HepG2 (cell line): ENCODE measurements around the gene USP34. TPM values are rescaled to one million over a fixed set of nuclear protein-coding genes. Genes with fewer than 3 reads are reported as not detected.

Experiments
- ATAC-seq: fragments of 200-7000 bp; cut with Tn5 transposase; 3 replicates; pipeline ENCODE4 v1.9.1; 2020; ENCODE audit warnings: mild to moderate bottlenecking, moderate library complexity
- BruUV-seq: library from RNA; stranded (reverse); fragments of 400-500 nt; replicated peaks from 2 replicates; lab custom pipeline; 2021; lab: Mats Ljungman, UMichigan
- CTCF ChIA-PET: fragments of 300-600 bp; formaldehyde crosslinking; extraction: SDS; loops from one replicate; lab custom pipeline; 2021; ENCODE audit warnings: low total read pairs, inconsistent platforms, low intra/inter-chr PET ratio; lab: Yijun Ruan, JAX
- POLR2A ChIA-PET: fragments of 350-600 bp; sonication (Branson Sonifier 250); formaldehyde crosslinking; loops from one replicate; lab custom pipeline; 2020; ENCODE audit warnings: antibody characterized with exemption, inconsistent platforms; lab: Yijun Ruan, JAX
- DNase-seq: peaks from one replicate; pipeline ENCODE4 v3.0.0-alpha.2; 2015; ENCODE audit warnings: low spot score
- FAIRE-seq: peaks from 3 replicates; lab custom pipeline; 2011; peaks lifted over from hg19 to GRCh38; lab: Jason Lieb, UNC
- H2AFZ ChIP-seq: one replicate; pipeline ENCODE4 v1.6.1; 2011; ENCODE audit warnings: low read length, inconsistent platforms
- H3K27ac ChIP-seq: fragments of 300-600 bp; 3 replicates; pipeline ENCODE4 v1.8.0; 2011; ENCODE audit warnings: mixed run types, mild to moderate bottlenecking, mixed read lengths, low read length, inconsistent platforms; ENCODE audit not compliant: insufficient read depth; ENCODE audit errors: extremely low read length
- H3K27me3 ChIP-seq, 2 experiments: fragments of 200-600 bp in 1 of 2; 2 replicates in 1 of 2; 3 replicates in 1 of 2; pipeline versions ENCODE4 v1.6.0 to v1.8.0; 2011; ENCODE audit warnings: low read length in 2 of 2, mild to moderate bottlenecking in 2 of 2, moderate library complexity in 2 of 2, inconsistent platforms in 1 of 2; ENCODE audit not compliant: insufficient read depth in 2 of 2, control insufficient read depth in 1 of 2
- H3K36me3 ChIP-seq, 2 experiments: fragments of 200-600 bp in 1 of 2; replicated peaks in 1 of 2; 2 replicates in 1 of 2; 3 replicates in 1 of 2; pipeline versions ENCODE4 v1.5.1 to v1.8.0; 2011; ENCODE audit warnings: low read length in 2 of 2, inconsistent platforms in 1 of 2; ENCODE audit not compliant: insufficient read depth in 2 of 2, control insufficient read depth in 1 of 2
- H3K4me1 ChIP-seq: 2 replicates; pipeline ENCODE4 v1.5.1; 2012; ENCODE audit warnings: low read length, inconsistent platforms; ENCODE audit not compliant: insufficient read depth
- H3K4me2 ChIP-seq: 2 replicates; pipeline ENCODE4 v1.6.0; 2011; ENCODE audit warnings: low read depth, low read length, inconsistent platforms
- H3K4me3 ChIP-seq, 3 experiments: fragments of 200-600 bp in 1 of 3; sonication (generic), shearing (Covaris generic) in 1 of 3; replicated peaks in 1 of 3; 2 replicates each; pipeline ENCODE4 v1.5.1; 2011 to 2016; ENCODE audit warnings: low read length in 3 of 3, inconsistent platforms in 2 of 3, low read depth in 2 of 3, mild to moderate bottlenecking in 2 of 3, control low read depth in 1 of 3, mixed read lengths in 1 of 3; ENCODE audit not compliant: insufficient read depth in 1 of 3
- H3K79me2 ChIP-seq: one replicate; pipeline ENCODE4 v1.6.1; 2011; ENCODE audit warnings: low read length, inconsistent platforms; ENCODE audit not compliant: insufficient read depth
- H3K9ac ChIP-seq: 2 replicates; pipeline ENCODE4 v1.6.0; 2011; ENCODE audit warnings: mild to moderate bottlenecking, low read depth, low read length, inconsistent platforms; ENCODE audit not compliant: insufficient read depth
- H3K9me3 ChIP-seq: 2 replicates; pipeline ENCODE4 v1.5.1; 2012; ENCODE audit warnings: mild to moderate bottlenecking, low read length
- H4K20me1 ChIP-seq: 2 replicates; pipeline ENCODE4 v1.6.0; 2011; ENCODE audit warnings: inconsistent platforms, mild to moderate bottlenecking, low read length, moderate library complexity; ENCODE audit not compliant: insufficient read depth
- CC2D1A ChIP-seq: sonication (generic); formaldehyde crosslinking; IDR thresholded peaks from 2 replicates; pipeline ENCODE4 v1.8.1; 2023; ENCODE audit warnings: mild to moderate bottlenecking, missing genetic modification reagents
- EP300 ChIP-seq, 3 experiments: sonication (generic) in 1 of 3; formaldehyde crosslinking in 1 of 3; IDR thresholded peaks; 2 replicates each; pipeline versions ENCODE4 v1.5.1 to v1.6.1; 2011 to 2020; ENCODE audit warnings: low read depth in 2 of 3, low read length in 2 of 3, borderline replicate concordance in 1 of 3, improper control_type of control experiment in 1 of 3, mild to moderate bottlenecking in 1 of 3, missing genetic modification reagents in 1 of 3, moderate library complexity in 1 of 3
- SNAI1 ChIP-seq: sonication (generic); formaldehyde crosslinking; IDR thresholded peaks from 2 replicates; pipeline ENCODE4 v1.5.0; 2020; ENCODE audit warnings: mild to moderate bottlenecking, missing genetic modification reagents, borderline replicate concordance
- ZFP1 ChIP-seq: IDR thresholded peaks from 2 replicates; pipeline ENCODE4 v1.6.1; 2016
- ZNF547 ChIP-seq: sonication (generic); formaldehyde crosslinking; IDR thresholded peaks from 2 replicates; pipeline ENCODE4 v1.5.1; 2020; ENCODE audit warnings: mild to moderate bottlenecking, missing genetic modification reagents
- ZNF883 ChIP-seq: sonication (generic); formaldehyde crosslinking; IDR thresholded peaks from 2 replicates; pipeline ENCODE4 v1.5.1; 2020; ENCODE audit warnings: mild to moderate bottlenecking, missing genetic modification reagents; ENCODE audit errors: not compliant biosample characterization
- WGBS: methylation state at CpG from one replicate; pipeline ENCODE4 v1.1.6; 2017; ENCODE audit warnings: low lambda C conversion rate; 5-methylcytosine and 5-hydroxymethylcytosine counted together
- in situ Hi-C: cut with HindIII; loops from 2 replicates; pipeline ENCODE4 v1.10.0; 2017; ENCODE audit warnings: low pct_unique_long_range_greater_than_20kb; ENCODE audit not compliant: extremely low pct_ligation_motif_present
- intact Hi-C: fragments of 100-400 bp; cut with micrococcal nuclease; formaldehyde crosslinking; loops from one replicate; pipeline ENCODE4 v1.10.0; 2022; ENCODE audit not compliant: unreplicated experiment
- polyA plus RNA-seq, 8 experiments: library from polyadenylated mRNA; depleted of rRNA in 3 of 8; stranded (reverse) in 7 of 8; unstranded in 1 of 8; fragments of >200 nt; fragmentation: Illumina TruSeq in 4 of 8; extraction: Trizol in 4 of 8; gene quantifications; 2 replicates each; pipeline versions ENCODE4 v1.2.1 to v1.2.3, GENCODE V29; 2011 to 2016; ENCODE audit warnings: low read depth in 4 of 8, missing spikeins in 1 of 8, mixed read lengths in 1 of 8; ENCODE audit not compliant: insufficient read depth in 1 of 8
- total RNA-seq, 5 experiments: library from RNA; depleted of rRNA; stranded (reverse); fragments of >200 nt; fragmentation: Illumina TruSeq; extraction: Trizol; gene quantifications; 2 replicates each; pipeline ENCODE4 v1.2.3, GENCODE V29; 2016; ENCODE audit warnings: low read depth in 1 of 5
- TF ChIP-seq, protein P1 (sequence below): sonication (generic); formaldehyde crosslinking; IDR thresholded peaks from 2 replicates; pipeline ENCODE4 v1.8.0; 2022; ENCODE audit warnings: mild to moderate bottlenecking, missing genetic modification reagents, moderate library complexity

The USP34 gene
- total and polyA plus RNA-seq, 2 of the 13 experiments (the other 11 are each of a cell fraction or from before 2014, with no cell fraction given) = 99.2 to 100 TPM

DNA sequence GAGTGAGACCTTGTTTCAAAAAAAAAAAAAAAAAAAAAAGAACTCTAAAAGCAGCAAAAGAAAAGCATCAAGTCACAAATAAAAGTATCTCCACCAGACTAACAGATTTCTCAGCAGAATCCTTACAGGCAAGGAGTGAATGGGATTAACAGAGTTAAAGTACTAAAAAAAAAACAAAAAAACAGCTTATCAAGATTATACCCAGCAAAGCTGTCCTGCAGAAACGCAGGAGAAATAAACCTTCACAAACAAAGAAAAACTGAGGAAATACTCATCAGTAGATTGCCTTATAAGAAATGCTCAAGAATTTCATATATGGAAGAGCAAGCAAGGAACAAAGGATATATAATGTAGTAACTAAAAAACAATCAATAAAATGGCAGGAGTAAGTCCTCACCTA, 35.6 kb downstream of the USP34 start:
- ATAC-seq = no peak
- no peak for DNase-seq
- H3K9me3 ChIP-seq = 0 out of 2 replicates have a peak, but pooled peaks cover 5% of the 10 kb centered on the region
- H3K4me2 ChIP-seq = no peak overlapping the region
- H3K4me3 ChIP-seq = no peak overlapping the region
- H4K20me1 ChIP-seq = peaks cover 93% of the 10 kb centered on the region
- no peaks in the 10 kb centered on the region for H3K27me3 ChIP-seq
- CTCF ChIA-PET = no interaction called here
- no peak overlapping the region for H3K27ac ChIP-seq
- peaks cover 3 to 6% of the 10 kb centered on the region in 2 experiments; a peak in 3 of 5 replicates for H3K36me3 ChIP-seq
- 97% methylated on average over 1 of the region's 1 CpG for WGBS
- intact Hi-C loops = no loop called here
- TF ChIP-seq ZFP1 (CRISPR knock-in tag) (peak; percentile 58; the same call in 1 of the 2 replicates), CC2D1A (CRISPR knock-in tag) (no peak)
- FAIRE-seq = no peak
- peaks cover 89% of the 10 kb centered on the region for H3K4me1 ChIP-seq
- in situ Hi-C loops = no loop called here
- no TSS peak for BruUV-seq
- H2AFZ ChIP-seq = no peak overlapping the region
- POLR2A ChIA-PET = no interaction called here
- no peak overlapping the region for H3K9ac ChIP-seq
- H3K79me2 ChIP-seq = peaks cover 98% of the 10 kb centered on the region

DNA sequence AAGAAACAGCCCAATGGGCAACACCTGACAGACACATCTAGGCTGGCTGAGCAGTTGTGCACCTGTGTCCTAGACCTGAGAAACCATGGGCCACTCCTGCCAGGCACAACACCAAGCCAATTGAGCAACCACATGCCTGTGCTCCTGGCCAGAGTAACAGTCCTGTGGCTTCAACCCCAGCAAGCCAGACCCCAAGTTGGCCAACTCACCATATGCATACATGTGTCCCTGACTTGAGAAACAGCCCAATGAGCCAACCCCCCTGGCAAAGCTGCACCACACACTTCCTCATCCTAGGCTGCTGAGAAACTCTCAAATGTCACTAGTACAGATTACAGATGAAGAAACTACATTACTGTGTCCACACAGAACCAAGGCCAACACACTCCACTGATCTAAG, 36.6 kb downstream of the USP34 start:
- intact Hi-C loops (no loop called here), in situ Hi-C loops (no loop called here)
- Histone ChIP-seq H3K4me1 (peaks cover 80% of the 10 kb centered on the region), H3K9me3 (0 out of 2 replicates have a peak, but pooled peaks cover 5% of the 10 kb centered on the region), H3K27ac (no peak overlapping the region), H3K27me3 (no peaks in the 10 kb centered on the region), H3K4me3 (no peak overlapping the region), H3K79me2 (peaks cover 93% of the 10 kb centered on the region), H3K4me2 (no peak overlapping the region), H2AFZ (no peak overlapping the region), H3K36me3 (peaks cover 0 to 1% of the 10 kb centered on the region in 2 experiments; a peak in 1 of 5 replicates), H4K20me1 (peaks cover 87% of the 10 kb centered on the region), H3K9ac (no peak overlapping the region)
- TF ChIP-seq ZNF547 (CRISPR knock-in tag) (no peak), EP300 (IDR thresholded peaks at IDR 0.05; ENCODE audit: low read depth in 2 of 2, low read length in 2 of 2) (no peak), EP300 (CRISPR knock-in tag; IDR thresholded peaks at IDR 0.05; ENCODE audit: borderline replicate concordance) (no peak), ZNF883 (CRISPR knock-in tag) (no peak), SNAI1 (CRISPR knock-in tag) (no peak)
- TF ChIP-seq, protein P1, sequence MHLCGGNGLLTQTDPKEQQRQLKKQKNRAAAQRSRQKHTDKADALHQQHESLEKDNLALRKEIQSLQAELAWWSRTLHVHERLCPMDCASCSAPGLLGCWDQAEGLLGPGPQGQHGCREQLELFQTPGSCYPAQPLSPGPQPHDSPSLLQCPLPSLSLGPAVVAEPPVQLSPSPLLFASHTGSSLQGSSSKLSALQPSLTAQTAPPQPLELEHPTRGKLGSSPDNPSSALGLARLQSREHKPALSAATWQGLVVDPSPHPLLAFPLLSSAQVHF = no peak
- POLR2A ChIA-PET = no interaction called here
- FAIRE-seq (no peak), ATAC-seq (peak; percentile 43), DNase-seq (no peak)
- CTCF ChIA-PET = no interaction called here
- BruUV-seq = no TSS peak
